Stimulated activated CD4-positive, alpha-beta T cell treated with anti-CD3 and anti-CD28 coated beads, Interleukin-1b, Interleukin-23, amount 100 ng/mL, for 48 hours (primary cell): ENCODE data around the gene MAB21L2.

Experiments used
- DNase-seq: peaks from one replicate; pipeline ENCODE4 v3.0.0-alpha.2; 2020

The MAB21L2 gene

DNA sequence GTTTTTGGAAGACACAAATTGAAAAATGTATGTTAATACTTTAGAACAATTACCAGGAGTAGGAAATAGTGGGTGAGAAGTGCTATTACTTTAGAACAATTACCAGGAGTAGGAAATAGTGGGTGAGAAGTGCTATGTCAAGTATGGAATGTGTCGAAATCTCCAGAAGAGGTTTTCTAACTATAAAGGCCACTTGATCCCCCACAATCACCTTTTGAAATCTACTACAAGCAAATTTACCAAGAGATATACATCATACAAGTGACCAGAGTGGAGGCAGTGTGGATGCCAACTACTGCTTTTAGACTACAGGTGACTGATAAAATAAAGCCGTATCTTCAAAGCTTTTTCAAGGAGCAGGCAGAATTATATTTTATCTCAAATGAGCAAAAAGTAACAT, 43.1 kb downstream of the MAB21L2 start:
- DNase-seq: no peak

DNA sequence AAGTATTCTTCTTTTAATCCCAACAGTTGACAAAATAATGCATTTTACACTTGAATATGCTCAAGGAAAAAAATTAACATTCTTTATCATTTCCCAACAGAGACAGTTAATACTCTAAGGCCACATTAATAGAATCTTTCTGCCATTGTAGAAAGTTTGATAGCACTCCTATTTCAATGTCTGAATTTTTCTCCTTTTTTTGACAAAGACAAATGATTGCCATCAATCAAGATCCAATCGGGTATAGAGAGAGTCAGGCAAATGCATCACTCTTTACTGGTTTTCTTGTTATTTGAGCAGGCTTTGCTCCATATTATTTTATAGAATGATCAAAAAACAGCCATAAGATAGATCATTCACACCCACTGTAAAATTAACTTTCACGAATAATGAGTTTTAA, 46.1 kb downstream of the MAB21L2 start:
- DNase-seq: no peak

DNA sequence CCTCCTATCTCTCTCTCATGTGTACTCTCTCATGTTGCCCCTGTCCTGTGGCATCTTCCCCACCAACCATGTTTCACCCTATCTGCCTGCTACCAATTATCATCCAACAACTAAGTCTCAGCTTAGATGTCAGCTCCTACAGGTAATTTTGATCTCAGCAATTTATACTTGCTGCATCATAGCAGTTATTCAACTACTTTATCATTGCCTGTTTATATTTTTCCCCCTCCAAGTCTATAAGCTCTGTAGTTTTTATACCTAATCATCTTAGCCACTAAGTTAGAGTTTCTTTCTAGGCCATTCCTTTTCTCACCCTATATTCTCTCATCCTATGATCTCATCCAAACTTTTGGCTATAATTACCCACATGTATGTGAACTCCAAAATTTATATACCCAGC, 50.7 kb downstream of the MAB21L2 start:
- no peak for DNase-seq
